Measurements from ENCODE around the gene EVC2. TPM values are rescaled to one million over a fixed set of nuclear protein-coding genes. Genes with fewer than 3 reads are reported as not detected.

Gene EVC2
- total RNA-seq, 1 experiment from 2014 or later = 6.0 TPM

- POLR2A ChIA-PET (ENCODE audit: low non-redundant PET) = no interaction called here
- H3K4me1 ChIP-seq (ENCODE audit: insufficient read depth, low read length, poor library complexity, severe bottlenecking) = peaks cover 30% of the 10 kb centered on the region
Measured at GRCh38 chr4:5712517-5712916, 4.2 kb upstream of the EVC2 start.

GRCh38 chr4:5711479-5712184 is 3.3 kb upstream of the EVC2 start:
- TF ChIP-seq EZH2 (IDR thresholded peaks at IDR 0.05; ENCODE audit: borderline replicate concordance, low read depth, low read length, poor library complexity, severe bottlenecking) (no peak), CTCF (conservative IDR thresholded peaks at IDR 0.05; ENCODE audit: low read depth, low read length) (no peak)
- peak; percentile 33 for DNase-seq (ENCODE audit: low spot score)
- no peak overlapping the region for H3K27ac ChIP-seq (ENCODE audit: low read depth, low read length, poor library complexity, severe bottlenecking)
- H3K4me3 ChIP-seq (ENCODE audit: low read depth, low read length, poor library complexity, severe bottlenecking) = peak overlapping the region; percentile 59
- intact Hi-C loops (cut with micrococcal nuclease; ENCODE audit: unreplicated experiment) = no loop called here
- peaks cover 9% of the 10 kb centered on the region for H3K9me3 ChIP-seq (ENCODE audit: low read depth, low read length, poor library complexity, severe bottlenecking)
- no peaks in the 10 kb centered on the region for H3K27me3 ChIP-seq (replicated peaks; ENCODE audit: insufficient read depth, low read depth, low read length, poor library complexity)
- peaks cover 4% of the 10 kb centered on the region for H3K36me3 ChIP-seq (ENCODE audit: insufficient read depth, low read length, poor library complexity, severe bottlenecking)
- ChIA-PET POLR2A (ENCODE audit: low non-redundant PET) (no interaction called here), CTCF (no interaction called here)
- no TSS peak for BruUV-seq (replicated peaks)
- H3K4me1 ChIP-seq (ENCODE audit: insufficient read depth, low read length, poor library complexity, severe bottlenecking) = peaks cover 30% of the 10 kb centered on the region

More at GRCh38 chr4:5712517-5712916, 4.2 kb upstream of the EVC2 start:
- BruUV-seq (replicated peaks) = no TSS peak
- intact Hi-C loops (cut with micrococcal nuclease; ENCODE audit: unreplicated experiment) = no loop called here
- Histone ChIP-seq H3K27ac (ENCODE audit: low read depth, low read length, poor library complexity, severe bottlenecking) (no peak overlapping the region), H3K9me3 (ENCODE audit: low read depth, low read length, poor library complexity, severe bottlenecking) (peaks cover 9% of the 10 kb centered on the region), H3K27me3 (replicated peaks; ENCODE audit: insufficient read depth, low read depth, low read length, poor library complexity) (no peaks in the 10 kb centered on the region), H3K4me3 (ENCODE audit: low read depth, low read length, poor library complexity, severe bottlenecking) (peak overlapping the region; percentile 59), H3K36me3 (ENCODE audit: insufficient read depth, low read length, poor library complexity, severe bottlenecking) (peaks cover 4% of the 10 kb centered on the region)
- CTCF ChIA-PET = no interaction called here
- DNase-seq (ENCODE audit: low spot score) = no peak
- TF ChIP-seq CTCF (conservative IDR thresholded peaks at IDR 0.05; ENCODE audit: low read depth, low read length) (no peak), EZH2 (IDR thresholded peaks at IDR 0.05; ENCODE audit: borderline replicate concordance, low read depth, low read length, poor library complexity, severe bottlenecking) (no peak)

GRCh38 chr4:5710961-5711478 is 2.7 kb upstream of the EVC2 start, which contains the start of gene EVC:
Gene EVC (plus strand): TSS chr4:5711201. CDS start chr4:5711381, 180 bp downstream.
- H3K9me3 ChIP-seq (ENCODE audit: low read depth, low read length, poor library complexity, severe bottlenecking) = peaks cover 9% of the 10 kb centered on the region
- BruUV-seq (replicated peaks) = no TSS peak
- peak within 1 kb of the TSS; percentile 59 for H3K4me3 ChIP-seq (ENCODE audit: low read depth, low read length, poor library complexity, severe bottlenecking)
- peaks cover 4% of the 10 kb centered on the region for H3K36me3 ChIP-seq (ENCODE audit: insufficient read depth, low read length, poor library complexity, severe bottlenecking)
- TF ChIP-seq CTCF (conservative IDR thresholded peaks at IDR 0.05; ENCODE audit: low read depth, low read length) (no peak), EZH2 (IDR thresholded peaks at IDR 0.05; ENCODE audit: borderline replicate concordance, low read depth, low read length, poor library complexity, severe bottlenecking) (no peak)
- ChIA-PET CTCF (no interaction called here), POLR2A (ENCODE audit: low non-redundant PET) (no interaction called here)
- intact Hi-C loops (cut with micrococcal nuclease; ENCODE audit: unreplicated experiment) = no loop called here
- H3K27ac ChIP-seq (ENCODE audit: low read depth, low read length, poor library complexity, severe bottlenecking) = peak within 1 kb of the TSS; percentile 42
- peaks cover 30% of the 10 kb centered on the region for H3K4me1 ChIP-seq (ENCODE audit: insufficient read depth, low read length, poor library complexity, severe bottlenecking)
- DNase-seq (ENCODE audit: low spot score) = peak; percentile 89
- H3K27me3 ChIP-seq (replicated peaks; ENCODE audit: insufficient read depth, low read depth, low read length, poor library complexity) = no peaks in the 10 kb centered on the region
